HG02970 (cell line): ENCODE results near the gene TRIM4.

Experiments used
- ATAC-seq: cut with Tn5 transposase; IDR thresholded peaks from one replicate; pipeline ENCODE4 v1.9.1; 2021; ENCODE audit warnings: mild to moderate bottlenecking, moderate library complexity, moderate number of reproducible peaks; ENCODE audit not compliant: unreplicated experiment, low FRiP score

The TRIM4 gene

DNA sequence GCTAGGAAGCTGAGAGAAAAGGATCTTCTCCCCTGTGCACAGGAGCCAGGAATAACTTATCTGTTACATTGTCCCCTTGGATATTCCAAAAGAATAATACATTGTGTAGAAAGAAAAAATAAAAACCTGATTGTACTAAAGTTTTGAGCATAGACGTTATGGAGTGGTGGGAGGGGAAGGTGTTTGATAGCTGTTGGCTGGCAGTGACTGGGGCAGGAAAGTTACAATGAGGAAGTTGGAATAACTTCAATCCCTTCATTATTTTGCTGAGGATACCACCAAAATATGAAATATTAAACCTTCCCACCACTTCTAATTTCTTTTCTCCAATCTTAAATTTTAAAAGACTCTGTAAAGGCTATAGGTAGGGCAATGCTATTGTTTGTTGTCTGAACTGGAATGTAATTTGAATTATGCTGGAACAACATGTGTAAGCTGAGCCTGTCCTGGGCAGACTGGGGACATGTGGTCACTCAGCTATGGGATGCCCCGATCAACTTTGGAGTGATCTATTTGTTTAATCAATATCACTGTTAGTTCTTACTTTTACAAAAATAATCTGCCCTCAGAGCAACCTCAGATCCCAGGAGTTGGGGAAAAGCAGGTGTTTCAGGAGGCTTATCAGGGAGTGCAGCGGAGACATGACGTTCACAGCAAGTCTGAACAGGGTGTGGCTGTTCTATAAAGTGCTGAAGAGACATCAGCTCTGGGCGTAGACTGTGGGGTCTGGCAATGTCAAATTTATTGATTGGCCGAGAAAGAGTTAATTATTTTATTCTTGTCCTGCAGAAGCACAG is 70.7 kb downstream of the TRIM4 start:
- ATAC-seq, result no peak

DNA sequence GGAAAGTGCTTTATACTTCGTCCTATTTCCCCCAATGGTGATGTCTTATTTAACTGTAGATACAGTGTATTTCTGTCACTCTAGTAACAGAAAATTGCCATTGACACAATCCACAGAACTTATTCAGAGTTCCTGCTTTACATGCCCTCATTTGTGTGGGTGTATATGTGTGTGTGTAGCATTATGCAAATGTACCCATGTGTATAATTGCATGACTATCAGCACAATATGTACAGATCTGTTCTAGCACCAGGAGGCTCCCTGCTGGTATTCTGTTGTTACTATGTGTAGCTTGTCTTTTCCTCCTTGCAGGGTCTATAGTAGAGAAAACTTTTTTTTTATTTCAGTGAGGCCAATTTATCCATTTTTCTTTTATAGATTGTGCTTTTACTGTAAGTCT is 75.0 kb downstream of the TRIM4 start:
- ATAC-seq, result no peak

DNA sequence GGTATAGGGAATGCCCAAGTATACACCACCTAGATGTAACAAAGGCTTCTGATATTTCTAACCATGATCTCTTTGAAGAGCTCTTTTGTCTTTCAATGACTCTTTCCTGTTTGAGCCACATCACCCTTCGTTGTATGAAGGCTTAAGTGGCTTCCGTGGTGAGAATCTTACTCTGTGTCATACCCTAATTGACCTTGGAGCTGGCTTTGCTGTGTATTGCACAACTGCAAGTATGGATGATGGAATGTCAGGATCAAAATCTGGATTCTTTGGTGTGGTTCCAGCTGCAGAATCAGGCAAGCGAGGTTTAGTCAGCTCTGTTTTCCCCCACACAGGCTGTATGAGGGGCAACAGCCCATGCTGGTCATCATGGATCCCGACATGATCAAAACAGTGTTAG is 75.5 kb downstream of the TRIM4 start:
- no peak for ATAC-seq

DNA sequence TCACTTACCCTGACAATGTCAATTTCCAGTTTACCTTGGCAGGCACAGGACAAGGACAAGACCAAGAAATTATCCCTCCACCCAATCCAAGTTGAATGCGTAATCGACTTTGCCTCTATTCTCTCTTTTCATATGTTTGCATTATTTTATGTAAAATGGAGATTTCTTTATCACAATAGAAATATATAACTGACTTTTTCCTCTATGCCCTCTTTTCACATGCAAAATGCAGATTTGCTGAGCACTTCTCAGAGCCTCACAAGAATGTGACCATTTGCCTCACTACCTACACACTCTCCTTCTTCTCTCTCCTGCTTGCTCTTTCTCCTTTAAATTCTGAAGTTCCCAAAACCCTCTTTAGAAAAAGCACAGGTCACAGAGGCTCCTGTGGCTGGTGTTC is 76.4 kb downstream of the TRIM4 start:
- no peak for ATAC-seq
